Measurements from ENCODE around the gene EDC4.

Gene EDC4

GRCh38 chr16:67841198-67841815 is 31.5 kb upstream of the EDC4 start:
- TF ChIP-seq SIN3A (IDR thresholded peaks at IDR 0.05; ENCODE audit: borderline replicate concordance, insufficient read depth, low read length) (no peak), POLR2AphosphoS5 (IDR thresholded peaks at IDR 0.05; ENCODE audit: low read depth, low read length) (no peak), FOXP2 (optimal IDR thresholded peaks at IDR 0.05; ENCODE audit: borderline replicate concordance, extremely low read depth, extremely low read length, insufficient read depth) (no peak), REST (IDR thresholded peaks at IDR 0.05; ENCODE audit: insufficient read depth in 1 of 2, low read depth in 2 of 2, low read length in 2 of 2) (no peak), TAF1 (IDR thresholded peaks at IDR 0.05; ENCODE audit: borderline replicate concordance, insufficient read depth, low read length) (no peak)

- no peak for TF ChIP-seq SIN3A (IDR thresholded peaks at IDR 0.05; ENCODE audit: borderline replicate concordance, insufficient read depth, low read length)
- TF ChIP-seq FOXP2 (optimal IDR thresholded peaks at IDR 0.05; ENCODE audit: borderline replicate concordance, extremely low read depth, extremely low read length, insufficient read depth) = peak; percentile 28
- TF ChIP-seq TAF1 (IDR thresholded peaks at IDR 0.05; ENCODE audit: borderline replicate concordance, insufficient read depth, low read length) = 0 out of 2 replicates have a peak, but pooled peaks have one; percentile 27
Measured at GRCh38 chr16:67841816-67842508, 30.9 kb upstream of the EDC4 start, which contains the start of gene THAP11. Gene THAP11, plus strand, starts transcription at chr16:67842320. Its CDS starts 235 bp downstream, at chr16:67842555.

- TF ChIP-seq TAF1 (IDR thresholded peaks at IDR 0.05; ENCODE audit: borderline replicate concordance, insufficient read depth, low read length) = no peak
- TF ChIP-seq SIN3A (IDR thresholded peaks at IDR 0.05; ENCODE audit: borderline replicate concordance, insufficient read depth, low read length) = no peak
- TF ChIP-seq FOXP2 (optimal IDR thresholded peaks at IDR 0.05; ENCODE audit: borderline replicate concordance, extremely low read depth, extremely low read length, insufficient read depth) = no peak
- TF ChIP-seq POLR2AphosphoS5 (IDR thresholded peaks at IDR 0.05; ENCODE audit: low read depth, low read length) = no peak
- TF ChIP-seq REST (IDR thresholded peaks at IDR 0.05; ENCODE audit: insufficient read depth in 1 of 2, low read depth in 2 of 2, low read length in 2 of 2) = no peak
Measured at GRCh38 chr16:67842509-67843342, 30.1 kb upstream of the EDC4 start.

- TF ChIP-seq POLR2AphosphoS5 (IDR thresholded peaks at IDR 0.05; ENCODE audit: low read depth, low read length) = no peak
- no peak for TF ChIP-seq REST (IDR thresholded peaks at IDR 0.05; ENCODE audit: insufficient read depth in 1 of 2, low read depth in 2 of 2, low read length in 2 of 2)
- TF ChIP-seq FOXP2 (optimal IDR thresholded peaks at IDR 0.05; ENCODE audit: borderline replicate concordance, extremely low read depth, extremely low read length, insufficient read depth) = no peak
- no peak for TF ChIP-seq TAF1 (IDR thresholded peaks at IDR 0.05; ENCODE audit: borderline replicate concordance, insufficient read depth, low read length)
- no peak for TF ChIP-seq SIN3A (IDR thresholded peaks at IDR 0.05; ENCODE audit: borderline replicate concordance, insufficient read depth, low read length)
Measured at GRCh38 chr16:67843343-67843765, 29.5 kb upstream of the EDC4 start.

GRCh38 chr16:67844497-67844896 is 28.4 kb upstream of the EDC4 start:
- TF ChIP-seq TAF1 (IDR thresholded peaks at IDR 0.05; ENCODE audit: borderline replicate concordance, insufficient read depth, low read length) (no peak), REST (IDR thresholded peaks at IDR 0.05; ENCODE audit: insufficient read depth in 1 of 2, low read depth in 2 of 2, low read length in 2 of 2) (no peak), POLR2AphosphoS5 (IDR thresholded peaks at IDR 0.05; ENCODE audit: low read depth, low read length) (no peak), FOXP2 (optimal IDR thresholded peaks at IDR 0.05; ENCODE audit: borderline replicate concordance, extremely low read depth, extremely low read length, insufficient read depth) (no peak)
